Astrocyte (in vitro differentiated cells and primary cell): ENCODE data around the gene TLCD1. TPM values are rescaled to one million over a fixed set of nuclear protein-coding genes. Genes with fewer than 3 reads are reported as not detected.
A peak's percentile ranks its signal among the peaks of the same experiment; 100 is the strongest.

ENCODE experiments used
- DNase-seq: peaks from one replicate; pipeline ENCODE4 v3.0.0-alpha.2; 2010; ENCODE audit warnings: low read depth
- FAIRE-seq: peaks from 2 replicates; lab custom pipeline; 2011; peaks lifted over from hg19 to GRCh38; lab: Jason Lieb, UNC
- H2AFZ ChIP-seq: 2 replicates; pipeline ENCODE4 v1.6.0; 2012; ENCODE audit warnings: low read depth, low read length, inconsistent platforms
- H3K27ac ChIP-seq: 2 replicates; pipeline ENCODE4 v1.5.1; 2011; ENCODE audit warnings: low read depth, low read length, inconsistent platforms
- H3K27me3 ChIP-seq: 2 replicates; pipeline ENCODE4 v1.6.0; 2011; ENCODE audit warnings: low read length, inconsistent platforms; ENCODE audit not compliant: insufficient read depth
- H3K36me3 ChIP-seq: 2 replicates; pipeline ENCODE4 v1.5.1; 2011; ENCODE audit warnings: low read length, inconsistent platforms; ENCODE audit not compliant: insufficient read depth
- H3K4me1 ChIP-seq: 2 replicates; pipeline ENCODE4 v1.5.1; 2011; ENCODE audit warnings: low read length, inconsistent platforms; ENCODE audit not compliant: insufficient read depth
- H3K4me2 ChIP-seq: 2 replicates; pipeline ENCODE4 v1.6.0; 2012; ENCODE audit warnings: low read length, inconsistent platforms
- H3K4me3 ChIP-seq: 2 replicates; pipeline ENCODE4 v1.5.1; 2011; ENCODE audit warnings: low read depth, mild to moderate bottlenecking, low read length, inconsistent platforms; ENCODE audit not compliant: insufficient read depth
- H3K79me2 ChIP-seq: 2 replicates; pipeline ENCODE4 v1.6.0; 2012; ENCODE audit warnings: mild to moderate bottlenecking, low read length, inconsistent platforms; ENCODE audit not compliant: insufficient read depth
- H3K9ac ChIP-seq: 2 replicates; pipeline ENCODE4 v1.6.0; 2012; ENCODE audit warnings: mild to moderate bottlenecking, low read length, inconsistent platforms
- H3K9me3 ChIP-seq: 2 replicates; pipeline ENCODE4 v1.5.1; 2012; ENCODE audit warnings: low read depth, mild to moderate bottlenecking, low read length, inconsistent platforms; ENCODE audit not compliant: insufficient read depth
- H4K20me1 ChIP-seq: 2 replicates; pipeline ENCODE4 v1.6.0; 2012; ENCODE audit warnings: low read length, inconsistent platforms; ENCODE audit not compliant: insufficient read depth
- H3K27ac Mint-ChIP-seq: one replicate; pipeline ENCODE4 v1.8.0; 2021; ENCODE audit warnings: mild to moderate bottlenecking, mixed read lengths; ENCODE audit not compliant: unreplicated experiment
- H3K27me3 Mint-ChIP-seq: one replicate; pipeline ENCODE4 v1.8.0; 2021; ENCODE audit warnings: low read depth, mixed read lengths; ENCODE audit not compliant: unreplicated experiment
- H3K36me3 Mint-ChIP-seq: one replicate; pipeline ENCODE4 v1.8.0; 2021; ENCODE audit warnings: low read depth, mixed read lengths; ENCODE audit not compliant: unreplicated experiment
- H3K4me1 Mint-ChIP-seq: one replicate; pipeline ENCODE4 v1.8.0; 2021; ENCODE audit warnings: low read depth, mixed read lengths; ENCODE audit not compliant: unreplicated experiment
- H3K4me3 Mint-ChIP-seq: one replicate; pipeline ENCODE4 v1.8.0; 2021; ENCODE audit warnings: mild to moderate bottlenecking, moderate library complexity, mixed read lengths; ENCODE audit not compliant: unreplicated experiment
- H3K9me3 Mint-ChIP-seq: one replicate; pipeline ENCODE4 v1.8.0; 2021; ENCODE audit warnings: mild to moderate bottlenecking, mixed read lengths; ENCODE audit not compliant: unreplicated experiment
- CTCF ChIP-seq: IDR thresholded peaks from 2 replicates; pipeline ENCODE4 v1.5.1; 2011; ENCODE audit warnings: low read depth, mild to moderate bottlenecking, inconsistent platforms, low read length, moderate library complexity; ENCODE audit not compliant: insufficient read depth
- EZH2 ChIP-seq: IDR thresholded peaks from 2 replicates; pipeline ENCODE4 v1.6.1; 2012; ENCODE audit warnings: mild to moderate bottlenecking, low read length, inconsistent platforms; ENCODE audit not compliant: insufficient read depth
- total RNA-seq: library from RNA; stranded (reverse); gene quantifications from 2 replicates; pipeline ENCODE4 v1.2.1, GENCODE V29; 2021

The TLCD1 gene
- total RNA-seq, 1 donor from 2014 or later: 25.1 TPM

- no peak overlapping the region for H3K27ac ChIP-seq
- no peaks in the 10 kb centered on the region for H3K9me3 Mint-ChIP-seq
Measured at GRCh38 chr17:28706471-28707338, 19.3 kb downstream of the TLCD1 start.

DNA sequence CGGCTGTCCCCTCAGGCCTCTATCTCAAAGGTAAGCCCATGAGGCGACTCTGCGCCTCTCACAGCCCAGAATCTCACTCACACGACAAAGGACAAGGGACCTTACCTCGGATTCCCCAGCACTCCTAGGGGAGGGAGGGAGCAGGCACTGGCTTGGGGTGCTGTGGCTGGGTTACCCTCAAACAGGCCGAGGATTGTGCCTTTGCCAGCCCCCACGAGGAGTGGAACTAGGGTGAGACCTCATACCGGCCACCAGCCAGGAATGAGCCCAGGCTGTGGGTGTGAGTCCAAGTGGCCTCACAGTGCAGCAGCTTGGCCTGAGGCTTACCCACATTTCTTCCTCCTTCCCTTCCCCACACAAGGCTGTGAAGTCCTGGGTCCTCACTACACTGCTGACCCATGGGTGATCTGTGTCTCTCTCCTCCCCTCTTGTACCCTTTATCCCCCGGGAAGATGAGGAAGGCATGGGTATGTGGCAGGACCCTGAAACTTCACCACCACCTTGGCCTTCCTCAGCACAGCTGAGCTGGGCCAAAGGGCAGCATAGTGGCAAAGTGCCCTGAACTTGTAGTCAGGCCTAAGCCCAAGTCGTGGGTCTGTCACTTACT, 20.2 kb downstream of the TLCD1 start:
- peaks cover 19% of the 10 kb centered on the region for H3K36me3 Mint-ChIP-seq
- Histone ChIP-seq H3K79me2 (peaks cover 4% of the 10 kb centered on the region), H3K27me3 (no peaks in the 10 kb centered on the region), H3K4me3 (no peak overlapping the region), H2AFZ (no peak overlapping the region), H3K36me3 (peaks cover 15% of the 10 kb centered on the region), H3K27ac (no peak overlapping the region), H4K20me1 (peaks cover 25% of the 10 kb centered on the region), H3K9me3 (no peaks in the 10 kb centered on the region), H3K4me2 (no peak overlapping the region), H3K4me1 (peaks cover 4% of the 10 kb centered on the region), H3K9ac (no peak overlapping the region)
- no peaks in the 10 kb centered on the region for H3K9me3 Mint-ChIP-seq
- no peak for DNase-seq
- no peak overlapping the region for H3K4me3 Mint-ChIP-seq
- no peaks in the 10 kb centered on the region for H3K4me1 Mint-ChIP-seq
- FAIRE-seq: no peak
- TF ChIP-seq EZH2: no peak
- no peak for TF ChIP-seq CTCF
- no peaks in the 10 kb centered on the region for H3K27me3 Mint-ChIP-seq
- peak overlapping the region; percentile 58 for H3K27ac Mint-ChIP-seq

More at GRCh38 chr17:28706471-28707338, 19.3 kb downstream of the TLCD1 start:
- Mint-ChIP-seq H3K27ac (peak overlapping the region; percentile 58), H3K4me1 (peaks cover under 1% of the 10 kb centered on the region), H3K36me3 (peaks cover 16% of the 10 kb centered on the region), H3K4me3 (no peak overlapping the region), H3K27me3 (no peaks in the 10 kb centered on the region)
- TF ChIP-seq CTCF (no peak), EZH2 (no peak)
- H3K9ac ChIP-seq: no peak overlapping the region
- H3K36me3 ChIP-seq: peaks cover 12% of the 10 kb centered on the region
- peaks cover 4% of the 10 kb centered on the region for H3K79me2 ChIP-seq
- no peaks in the 10 kb centered on the region for H3K27me3 ChIP-seq
- no peak overlapping the region for H3K4me2 ChIP-seq
- H4K20me1 ChIP-seq: peaks cover 21% of the 10 kb centered on the region
- H3K4me3 ChIP-seq: no peak overlapping the region
- DNase-seq: no peak
- no peaks in the 10 kb centered on the region for H3K9me3 ChIP-seq
- FAIRE-seq: no peak
- H2AFZ ChIP-seq: no peak overlapping the region
- H3K4me1 ChIP-seq: peaks cover 9% of the 10 kb centered on the region
